Psoas muscle (tissue), 8 donors: ENCODE data around the gene KATNBL1. TPM values are rescaled to one million over a fixed set of nuclear protein-coding genes. Genes with fewer than 3 reads are reported as not detected.

Experiments used
- ATAC-seq, 4 donors: fragments of 200-7000 bp; cut with Tn5 transposase; one replicate each; pipeline ENCODE4 v1.9.1; 2020; ENCODE audit warnings: moderate library complexity in 3 of 4, mild to moderate bottlenecking in 2 of 4
- DNase-seq, 2 donors: peaks; one replicate each; pipeline ENCODE4 v3.0.0-alpha.2; 2020
- H3K27ac ChIP-seq: fragments of 200-600 bp; one replicate; pipeline ENCODE4 v1.8.0; 2022
- H3K27me3 ChIP-seq, 3 donors: fragments of 200-600 bp in 1 of 3; one replicate each; pipeline versions ENCODE4 v1.6.1 to v1.8.0; 2013 to 2022; ENCODE audit warnings: low read length in 2 of 3, mild to moderate bottlenecking in 2 of 3, moderate library complexity in 1 of 3; ENCODE audit not compliant: insufficient read depth in 3 of 3
- H3K36me3 ChIP-seq, 2 donors: fragments of 200-600 bp in 1 of 2; one replicate each; pipeline versions ENCODE4 v1.6.1 to v1.8.0; 2013 to 2022; ENCODE audit warnings: low read depth in 1 of 2, mild to moderate bottlenecking in 1 of 2, moderate library complexity in 1 of 2; ENCODE audit not compliant: insufficient read depth in 1 of 2
- H3K4me1 ChIP-seq: fragments of 200-600 bp; one replicate; pipeline ENCODE4 v1.8.0; 2022
- H3K4me3 ChIP-seq: fragments of 200-600 bp; one replicate; pipeline ENCODE4 v1.8.0; 2022; ENCODE audit warnings: mild to moderate bottlenecking
- H3K9me3 ChIP-seq: fragments of 200-600 bp; one replicate; pipeline ENCODE4 v1.8.0; 2022
- WGBS, 3 donors: extraction: QIAGEN DNeasy Blood & Tissue Kit; methylation state at CpG; one replicate each; pipeline versions ENCODE4 v1.1.6 to v1.1.7; 2013; 5-methylcytosine and 5-hydroxymethylcytosine counted together
- intact Hi-C, 2 donors: fragments of 100-400 bp; cut with DNase I; formaldehyde crosslinking; loops; one replicate each; pipeline versions ENCODE4 v1.11.0 to v1.14.2; 2022
- long read RNA-seq, 2 donors: library from polyadenylated mRNA; unstranded; transcript quantifications; one replicate each; pipeline ENCODE4 v2.0.0, GENCODE V29; 2021
- polyA plus RNA-seq, 3 donors: library from polyadenylated mRNA; stranded (reverse); fragments of 200-250 nt; gene quantifications; one replicate each; pipeline ENCODE4 v1.2.3, GENCODE V29; 2013
- total RNA-seq, 4 donors: library from RNA; stranded (reverse); fragmentation: NEBNext Ultra II Directional in 2 of 4; extraction: Animal tissue kit (Norgen Biotek cat#: 25700) in 2 of 4; gene quantifications; one replicate each; pipeline versions ENCODE4 v1.2.1 to v1.2.4, GENCODE V29; 2021 to 2023
- TF ChIP-seq, protein P1 (sequence below): fragments of 200-600 bp; IDR thresholded peaks from one replicate; pipeline ENCODE4 v1.8.0; 2022; ENCODE audit warnings: antibody characterized with exemption
- donor health status: healthy with polysubstance abuse.
- donor health status: DM: no; HTN: no; CAD: no; lungs with moderate emphysema.
- donor health status: Bipolar disorder and iron deficiency.
- donor health status: healthy.
- donor health status: DM: yes; HTN: yes; CAD: no.
- donor health status: DM: no; HTN: no; CAD: no.
- donor health status: DM: no; HTN: no; CAD: no.
- donor health status: DM: yes; HTN: yes; CAD: no.

Gene KATNBL1, protein sequence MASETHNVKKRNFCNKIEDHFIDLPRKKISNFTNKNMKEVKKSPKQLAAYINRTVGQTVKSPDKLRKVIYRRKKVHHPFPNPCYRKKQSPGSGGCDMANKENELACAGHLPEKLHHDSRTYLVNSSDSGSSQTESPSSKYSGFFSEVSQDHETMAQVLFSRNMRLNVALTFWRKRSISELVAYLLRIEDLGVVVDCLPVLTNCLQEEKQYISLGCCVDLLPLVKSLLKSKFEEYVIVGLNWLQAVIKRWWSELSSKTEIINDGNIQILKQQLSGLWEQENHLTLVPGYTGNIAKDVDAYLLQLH
- total RNA-seq (10 to 100 TPM; 12.2 to 19.5 (median 16.4) TPM), polyA plus RNA-seq (10 to 100 TPM; 10.4 to 22.3 (median 17.5) TPM)
- long read RNA-seq, donor 1, transcript KATNBL1-201 (10 exons, 2,723 nt) = major isoform, 10 of 15 reads
- long read RNA-seq, donor 1, partial matches to known transcripts = 0 of 15 reads
- long read RNA-seq, donor 1, other reads (novel, unspliced or antisense) = 4 of 15 reads
- long read RNA-seq, donor 2, transcript KATNBL1-201 (10 exons, 2,723 nt) = major isoform, 10 of 21 reads
- long read RNA-seq, donor 2, partial matches to known transcripts = 1 of 21 reads
- long read RNA-seq, donor 2, other reads (novel, unspliced or antisense) = 6 of 21 reads

- ATAC-seq (peak; percentile 100), DNase-seq (peak; percentile 97 to 99)
- TF ChIP-seq, protein P1, sequence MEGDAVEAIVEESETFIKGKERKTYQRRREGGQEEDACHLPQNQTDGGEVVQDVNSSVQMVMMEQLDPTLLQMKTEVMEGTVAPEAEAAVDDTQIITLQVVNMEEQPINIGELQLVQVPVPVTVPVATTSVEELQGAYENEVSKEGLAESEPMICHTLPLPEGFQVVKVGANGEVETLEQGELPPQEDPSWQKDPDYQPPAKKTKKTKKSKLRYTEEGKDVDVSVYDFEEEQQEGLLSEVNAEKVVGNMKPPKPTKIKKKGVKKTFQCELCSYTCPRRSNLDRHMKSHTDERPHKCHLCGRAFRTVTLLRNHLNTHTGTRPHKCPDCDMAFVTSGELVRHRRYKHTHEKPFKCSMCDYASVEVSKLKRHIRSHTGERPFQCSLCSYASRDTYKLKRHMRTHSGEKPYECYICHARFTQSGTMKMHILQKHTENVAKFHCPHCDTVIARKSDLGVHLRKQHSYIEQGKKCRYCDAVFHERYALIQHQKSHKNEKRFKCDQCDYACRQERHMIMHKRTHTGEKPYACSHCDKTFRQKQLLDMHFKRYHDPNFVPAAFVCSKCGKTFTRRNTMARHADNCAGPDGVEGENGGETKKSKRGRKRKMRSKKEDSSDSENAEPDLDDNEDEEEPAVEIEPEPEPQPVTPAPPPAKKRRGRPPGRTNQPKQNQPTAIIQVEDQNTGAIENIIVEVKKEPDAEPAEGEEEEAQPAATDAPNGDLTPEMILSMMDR = peak; percentile 90
- Histone ChIP-seq H3K4me1 (peaks cover 8% of the 10 kb centered on the region), H3K27ac (peak within 1 kb of the TSS; percentile 83), H3K36me3 (no peaks in the 10 kb centered on the region), H3K4me3 (peak within 1 kb of the TSS; percentile 83), H3K9me3 (no peaks in the 10 kb centered on the region), H3K27me3 (no peaks in the 10 kb centered on the region)
- WGBS, 3 donors = 0 to 1% (median 0%) methylated on average over 62 to 81 of the region's 81 CpGs
- intact Hi-C loops = loop anchor here (1.0 to 5.0 kb wide), 4 partner anchors 97 to 147 kb away; no protein-coding TSS in a partner anchor
Observed at GRCh38 chr15:34209421-34210282, at the start of gene KATNBL1. Gene KATNBL1, minus strand, starts transcription at chr15:34210096. Its CDS starts 46,420 bp downstream, at chr15:34163676.

GRCh38 chr15:34259566-34259965, 49.7 kb upstream of the KATNBL1 start:
- no peak for ATAC-seq
- WGBS, 3 donors = 93 to 94% (median 94%) methylated on average over 3 of the region's 3 CpGs
- Histone ChIP-seq H3K4me3 (no peak overlapping the region), H3K27me3 (no peaks in the 10 kb centered on the region), H3K27ac (no peak overlapping the region), H3K36me3 (peaks cover 2 to 48% of the 10 kb centered on the region in 2 donors), H3K4me1 (no peaks in the 10 kb centered on the region), H3K9me3 (no peaks in the 10 kb centered on the region)
- no peak for DNase-seq
- TF ChIP-seq, protein P1 = no peak
- intact Hi-C loops = no loop called here

DNA sequence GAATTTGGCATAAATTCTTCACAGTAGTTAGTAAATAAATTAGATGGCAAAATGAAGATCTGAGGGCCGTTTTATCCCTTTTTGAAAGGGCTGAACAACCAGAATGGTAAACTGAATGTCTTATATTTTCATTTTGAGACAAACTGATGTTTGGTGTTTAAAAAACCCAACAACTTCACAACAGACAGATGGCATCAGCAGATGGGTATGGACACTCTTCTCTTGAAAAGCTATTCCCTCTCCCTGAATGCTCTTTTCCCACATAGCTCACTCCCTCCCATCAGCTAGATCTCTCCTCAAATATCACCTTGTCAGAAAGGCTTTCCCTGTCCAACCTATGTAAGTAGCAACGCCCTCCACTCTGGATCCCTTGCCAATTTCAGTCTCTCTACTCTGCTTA, 48.3 kb upstream of the KATNBL1 start:
- peaks cover 5 to 62% of the 10 kb centered on the region in 2 donors for H3K36me3 ChIP-seq
- no peaks in the 10 kb centered on the region for H3K4me1 ChIP-seq
- 83 to 97% (median 85%) methylated on average over 2 of the region's 2 CpGs for WGBS, 3 donors
- DNase-seq (no peak), ATAC-seq (no peak)
- H3K4me3 ChIP-seq = no peak overlapping the region
- intact Hi-C loops = no loop called here
- H3K27me3 ChIP-seq = no peaks in the 10 kb centered on the region
- no peak overlapping the region for H3K27ac ChIP-seq
- no peaks in the 10 kb centered on the region for H3K9me3 ChIP-seq
- TF ChIP-seq, protein P1 = no peak

- Histone ChIP-seq H3K9me3 (no peaks in the 10 kb centered on the region), H3K27ac (no peak overlapping the region), H3K36me3 (peaks cover 3 to 98% of the 10 kb centered on the region in 2 donors), H3K27me3 (no peaks in the 10 kb centered on the region), H3K4me3 (no peak overlapping the region), H3K4me1 (no peaks in the 10 kb centered on the region)
- DNase-seq (no peak), ATAC-seq (no peak)
- TF ChIP-seq, protein P1 = no peak
- intact Hi-C loops = no loop called here
Observed at GRCh38 chr15:34252545-34252944, 42.6 kb upstream of the KATNBL1 start.
